CD4-positive, alpha-beta T cell (primary cell): ENCODE data around the gene YEATS2. TPM values are rescaled to one million over a fixed set of nuclear protein-coding genes. Genes with fewer than 3 reads are reported as not detected.

ENCODE experiments used
- ATAC-seq: fragments of 200-7000 bp; cut with Tn5 transposase; one replicate; pipeline ENCODE4 v1.10.0; 2022; ENCODE audit warnings: mild to moderate bottlenecking; ENCODE audit not compliant: poor library complexity
- CTCF ChIA-PET: fragments of 350-600 bp; sonication (Branson Sonifier 250); formaldehyde crosslinking; loops from one replicate; lab custom pipeline; 2021; ENCODE audit warnings: antibody characterized with exemption, inconsistent platforms; lab: Charles Lee
- POLR2A ChIA-PET: fragments of 350-600 bp; sonication (Branson Sonifier 250); formaldehyde crosslinking; loops from one replicate; lab custom pipeline; 2021; ENCODE audit warnings: antibody characterized with exemption, inconsistent platforms; lab: Charles Lee
- DNase-seq, 14 experiments: peaks; one replicate each; pipeline ENCODE4 v3.0.0-alpha.2; 2013 to 2020; ENCODE audit warnings: mixed read lengths in 2 of 14
- H3K27ac ChIP-seq, 2 donors: one replicate each; pipeline versions ENCODE4 v1.5.1 to v1.7.0; 2013; ENCODE audit warnings: low read length in 2 of 2, low read depth in 1 of 2, mild to moderate bottlenecking in 1 of 2
- H3K27me3 ChIP-seq, 2 experiments: 1 replicate in 1 of 2; 2 replicates in 1 of 2; pipeline versions ENCODE4 v1.6.1 to v1.7.0; 2013; ENCODE audit warnings: low read length in 2 of 2, control low read depth in 1 of 2, mild to moderate bottlenecking in 1 of 2, moderate library complexity in 1 of 2; ENCODE audit not compliant: insufficient read depth in 2 of 2, control insufficient read depth in 1 of 2
- H3K36me3 ChIP-seq: one replicate; pipeline ENCODE4 v1.6.1; 2013; ENCODE audit warnings: low read length, control low read depth; ENCODE audit not compliant: insufficient read depth
- H3K4me1 ChIP-seq: one replicate; pipeline ENCODE4 v1.6.1; 2013; ENCODE audit warnings: low read length, control low read depth; ENCODE audit not compliant: insufficient read depth
- H3K4me3 ChIP-seq: one replicate; pipeline ENCODE4 v1.5.1; 2013; ENCODE audit warnings: mild to moderate bottlenecking, low read length, moderate library complexity
- H3K9me3 ChIP-seq, 2 experiments: 1 replicate in 1 of 2; 2 replicates in 1 of 2; pipeline versions ENCODE4 v1.6.1 to v1.7.0; 2013; ENCODE audit warnings: low read length in 2 of 2, mild to moderate bottlenecking in 2 of 2, control low read depth in 1 of 2, moderate library complexity in 1 of 2; ENCODE audit not compliant: control insufficient read depth in 1 of 2, insufficient read depth in 1 of 2
- H3K27ac Mint-ChIP-seq: one replicate; pipeline ENCODE4 v1.8.0; 2020; ENCODE audit warnings: mixed read lengths
- H3K27me3 Mint-ChIP-seq: one replicate; pipeline ENCODE4 v1.8.0; 2021; ENCODE audit warnings: mixed read lengths
- H3K36me3 Mint-ChIP-seq: one replicate; pipeline ENCODE4 v1.8.0; 2021; ENCODE audit warnings: low read depth, mixed read lengths
- H3K4me1 Mint-ChIP-seq: one replicate; pipeline ENCODE4 v1.8.0; 2021; ENCODE audit warnings: low read depth, mixed read lengths
- H3K4me3 Mint-ChIP-seq: one replicate; pipeline ENCODE4 v1.8.0; 2020; ENCODE audit warnings: mild to moderate bottlenecking, mixed read lengths
- H3K9me3 Mint-ChIP-seq: one replicate; pipeline ENCODE4 v1.8.0; 2020; ENCODE audit warnings: mixed read lengths
- CTCF ChIP-seq: fragments of 200-600 bp; IDR thresholded peaks from one replicate; pipeline ENCODE4 v1.8.0; 2022; ENCODE audit warnings: antibody characterized with exemption, mild to moderate bottlenecking
- intact Hi-C, 2 experiments: fragments of 100-400 bp; cut with DNase I in 1 of 2; cut with micrococcal nuclease in 1 of 2; formaldehyde crosslinking; loops; one replicate each; pipeline versions ENCODE4 v1.15.1 to v1.9.0; 2023 to 2025; cut with DNase I, micrococcal nuclease
- total RNA-seq, 174 experiments: library from RNA in 2 of 174; stranded (reverse) in 2 of 174; gene quantifications; one replicate each; pipeline ENCODE4 v1.2.3 and lab custom pipeline; 2021 to 2026

YEATS2 gene
- total RNA-seq, 2 experiments from 2014 or later = 14.6 to 15.9 TPM

- no peaks in the 10 kb centered on the region for H3K27me3 ChIP-seq
- ATAC-seq (no peak), DNase-seq (no peak)
- Mint-ChIP-seq H3K27ac (no peak overlapping the region), H3K9me3 (no peaks in the 10 kb centered on the region), H3K27me3 (no peaks in the 10 kb centered on the region), H3K4me1 (no peaks in the 10 kb centered on the region), H3K4me3 (no peak overlapping the region), H3K36me3 (peaks cover 63% of the 10 kb centered on the region)
- peaks cover 27% of the 10 kb centered on the region for H3K36me3 ChIP-seq
- H3K4me1 ChIP-seq = no peaks in the 10 kb centered on the region
- no peak overlapping the region for H3K4me3 ChIP-seq
- ChIA-PET POLR2A (no interaction called here), CTCF (no interaction called here)
- H3K27ac ChIP-seq = no peak overlapping the region
- no peak for TF ChIP-seq CTCF
- intact Hi-C loops = no loop called here
- no peaks in the 10 kb centered on the region for H3K9me3 ChIP-seq
Observed at GRCh38 chr3:183745300-183746098, 47.9 kb downstream of the YEATS2 start.

- CTCF ChIA-PET = interaction anchor here (0.5 kb wide), 1 partner anchor 32 kb away, joined by 3 read pairs; no protein-coding TSS in a partner anchor
Observed at GRCh38 chr3:183754052-183754451, 56.5 kb downstream of the YEATS2 start.

GRCh38 chr3:183762304-183762703 is 64.7 kb downstream of the YEATS2 start:
- no peak for DNase-seq
- no peaks in the 10 kb centered on the region for H3K9me3 ChIP-seq
- no peak for ATAC-seq
- Mint-ChIP-seq H3K9me3 (no peaks in the 10 kb centered on the region), H3K4me3 (no peak overlapping the region), H3K27me3 (no peaks in the 10 kb centered on the region), H3K36me3 (peaks cover 57% of the 10 kb centered on the region), H3K4me1 (peaks cover 15% of the 10 kb centered on the region), H3K27ac (no peak overlapping the region)
- H3K4me1 ChIP-seq = peaks cover 10% of the 10 kb centered on the region
- intact Hi-C loops = no loop called here
- peaks cover 33% of the 10 kb centered on the region for H3K36me3 ChIP-seq
- no peak overlapping the region for H3K27ac ChIP-seq
- no peak for TF ChIP-seq CTCF
- no peaks in the 10 kb centered on the region for H3K27me3 ChIP-seq
- H3K4me3 ChIP-seq = no peak overlapping the region
- ChIA-PET POLR2A (no interaction called here), CTCF (no interaction called here)

More at GRCh38 chr3:183754052-183754451, 56.5 kb downstream of the YEATS2 start:
- TF ChIP-seq CTCF = no peak
- no peaks in the 10 kb centered on the region for H3K9me3 ChIP-seq
- POLR2A ChIA-PET = interaction anchor here (0.7 kb wide), 1 partner anchor 57 kb away, joined by 3 read pairs; the partner anchor contains the start of gene YEATS2
- no peaks in the 10 kb centered on the region for H3K4me1 ChIP-seq
- no peak for DNase-seq
- Mint-ChIP-seq H3K4me3 (no peak overlapping the region), H3K9me3 (no peaks in the 10 kb centered on the region), H3K27me3 (no peaks in the 10 kb centered on the region), H3K36me3 (peaks cover 74% of the 10 kb centered on the region), H3K27ac (no peak overlapping the region), H3K4me1 (no peaks in the 10 kb centered on the region)
- no peaks in the 10 kb centered on the region for H3K27me3 ChIP-seq
- H3K36me3 ChIP-seq = peaks cover 41% of the 10 kb centered on the region
- ATAC-seq = no peak
- H3K27ac ChIP-seq = no peak overlapping the region
- H3K4me3 ChIP-seq = no peak overlapping the region
- intact Hi-C loops = no loop called here
